Right ventricle myocardium inferior (tissue), 1 donor: Measurements from ENCODE around the gene MYBPHL. TPM values are rescaled to one million over a fixed set of nuclear protein-coding genes. Genes with fewer than 3 reads are reported as not detected.

Experiments used
- ATAC-seq: fragments of 200-7000 bp; cut with Tn5 transposase; one replicate; pipeline ENCODE4 v1.9.1; 2020; ENCODE audit warnings: mild to moderate bottlenecking, moderate library complexity
- DNase-seq: peaks from one replicate; pipeline ENCODE4 v3.0.0; 2021; ENCODE audit errors: missing footprints
- intact Hi-C: fragments of 100-400 bp; cut with DNase I; formaldehyde crosslinking; loops from one replicate; pipeline ENCODE4 v1.11.0; 2022
- total RNA-seq: library from RNA; stranded (reverse); fragmentation: NEBNext Ultra II Directional; extraction: Animal tissue kit (Norgen Biotek cat#: 25700); gene quantifications from one replicate; pipeline ENCODE4 v1.2.1, GENCODE V29; 2021
- donor health status: DM: no; HTN: yes; CAD: no; lungs with severe emphysema.

The MYBPHL gene
- total RNA-seq, 1 donor from 2014 or later: not detected

GRCh38 chr1:109270623-109271317, 36.0 kb downstream of the MYBPHL start:
- peak; percentile 22 for DNase-seq
- intact Hi-C loops: no loop called here
- ATAC-seq: no peak

GRCh38 chr1:109269981-109270622, 36.7 kb downstream of the MYBPHL start:
- ATAC-seq (no peak), DNase-seq (peak; percentile 35)
- intact Hi-C loops: no loop called here

- peak; percentile 50 for DNase-seq
- intact Hi-C loops: no loop called here
- ATAC-seq: no peak
These were observed 37.4 kb downstream of the MYBPHL start for GRCh38 chr1:109269212-109269980.

- DNase-seq: peak; percentile 61
- intact Hi-C loops: no loop called here
These were observed 38.2 kb downstream of the MYBPHL start for GRCh38 chr1:109268431-109269211.

GRCh38 chr1:109267743-109268300, 39.0 kb downstream of the MYBPHL start:
- peak; percentile 46 for DNase-seq
- no peak for ATAC-seq
- intact Hi-C loops: no loop called here

More at GRCh38 chr1:109268431-109269211, 38.2 kb downstream of the MYBPHL start:
- ATAC-seq: no peak

GRCh38 chr1:109266965-109267364, 39.8 kb downstream of the MYBPHL start:
- no peak for ATAC-seq
- no peak for DNase-seq
- intact Hi-C loops: no loop called here

- intact Hi-C loops: no loop called here
- DNase-seq (peak; percentile 58), ATAC-seq (no peak)
These were observed 41.0 kb downstream of the MYBPHL start for GRCh38 chr1:109265741-109266330.

GRCh38 chr1:109265016-109265415, 41.8 kb downstream of the MYBPHL start:
- no peak for ATAC-seq
- intact Hi-C loops: no loop called here
- DNase-seq: peak; percentile 54

GRCh38 chr1:109264379-109264755, 42.4 kb downstream of the MYBPHL start:
- no peak for ATAC-seq

GRCh38 chr1:109263597-109264378, 43.0 kb downstream of the MYBPHL start:
- intact Hi-C loops: loop anchor here (1.0 kb wide), 1 partner anchor 136 kb away; no protein-coding TSS in a partner anchor
- ATAC-seq (peak; percentile 82), DNase-seq (peak; percentile 93)

More at GRCh38 chr1:109264379-109264755, 42.4 kb downstream of the MYBPHL start:
- peak; percentile 26 for DNase-seq
- intact Hi-C loops: no loop called here

GRCh38 chr1:109263234-109263596, 43.6 kb downstream of the MYBPHL start:
- intact Hi-C loops: loop anchor here (1.0 kb wide), 1 partner anchor 136 kb away; no protein-coding TSS in a partner anchor
- DNase-seq: peak; percentile 56

GRCh38 chr1:109262231-109263055, 44.4 kb downstream of the MYBPHL start:
- ATAC-seq (no peak), DNase-seq (peak; percentile 63)
- intact Hi-C loops: loop anchor here (1.0 kb wide), 1 partner anchor 137 kb away; no protein-coding TSS in a partner anchor

More at GRCh38 chr1:109263234-109263596, 43.6 kb downstream of the MYBPHL start:
- no peak for ATAC-seq

GRCh38 chr1:109261578-109261977, 45.2 kb downstream of the MYBPHL start:
- intact Hi-C loops: no loop called here
- DNase-seq (peak; percentile 47), ATAC-seq (no peak)

- DNase-seq (peak; percentile 28), ATAC-seq (no peak)
- intact Hi-C loops: no loop called here
These were observed 45.8 kb downstream of the MYBPHL start for GRCh38 chr1:109261006-109261405.

GRCh38 chr1:109259674-109260557, 46.9 kb downstream of the MYBPHL start:
- ATAC-seq: no peak
- DNase-seq: peak; percentile 57
- intact Hi-C loops: no loop called here
